GM13977 (cell line): ENCODE results near the gene RANBP1.

Source experiments
- DNase-seq: peaks from one replicate; pipeline ENCODE4 v3.0.0; 2012; ENCODE audit warnings: low spot score
- in situ Hi-C: fragments of 300-500 bp; cut with MboI; formaldehyde crosslinking; loops from one replicate; pipeline ENCODE4 v1.12.0; 2022; ENCODE audit warnings: low sequenced_read_pairs, low pct_unique_long_range_greater_than_20kb, mixed read lengths, inconsistent platforms; ENCODE audit not compliant: unreplicated experiment
- TF ChIP-seq, protein P1 (sequence below): IDR thresholded peaks from 2 replicates; pipeline ENCODE4 v1.5.1; 2012; ENCODE audit warnings: mild to moderate bottlenecking, control low read depth; ENCODE audit not compliant: insufficient read depth; ENCODE audit errors: extremely low read depth, missing control alignments

RANBP1 gene

DNA sequence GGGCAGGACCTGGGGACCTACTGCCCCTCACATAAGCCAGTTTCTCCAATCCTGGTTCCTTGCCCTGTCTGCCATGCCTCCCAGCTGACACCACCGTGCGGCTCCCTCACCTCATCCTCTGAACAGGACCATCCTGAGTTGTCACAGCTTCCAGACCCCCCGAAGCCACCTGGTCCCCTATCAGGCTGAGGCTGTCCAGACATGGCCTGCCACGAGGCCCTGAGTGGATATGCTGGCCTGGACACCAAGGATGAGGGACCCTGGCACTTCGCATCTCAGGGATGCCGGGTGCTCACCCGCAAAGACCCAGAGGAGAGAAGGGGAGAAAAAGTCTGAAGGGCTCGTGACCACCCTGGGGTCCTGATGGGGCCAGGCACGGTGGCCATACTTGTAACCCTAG, 50.8 kb downstream of the RANBP1 start:
- in situ Hi-C loops: no loop called here
- TF ChIP-seq, protein P1, sequence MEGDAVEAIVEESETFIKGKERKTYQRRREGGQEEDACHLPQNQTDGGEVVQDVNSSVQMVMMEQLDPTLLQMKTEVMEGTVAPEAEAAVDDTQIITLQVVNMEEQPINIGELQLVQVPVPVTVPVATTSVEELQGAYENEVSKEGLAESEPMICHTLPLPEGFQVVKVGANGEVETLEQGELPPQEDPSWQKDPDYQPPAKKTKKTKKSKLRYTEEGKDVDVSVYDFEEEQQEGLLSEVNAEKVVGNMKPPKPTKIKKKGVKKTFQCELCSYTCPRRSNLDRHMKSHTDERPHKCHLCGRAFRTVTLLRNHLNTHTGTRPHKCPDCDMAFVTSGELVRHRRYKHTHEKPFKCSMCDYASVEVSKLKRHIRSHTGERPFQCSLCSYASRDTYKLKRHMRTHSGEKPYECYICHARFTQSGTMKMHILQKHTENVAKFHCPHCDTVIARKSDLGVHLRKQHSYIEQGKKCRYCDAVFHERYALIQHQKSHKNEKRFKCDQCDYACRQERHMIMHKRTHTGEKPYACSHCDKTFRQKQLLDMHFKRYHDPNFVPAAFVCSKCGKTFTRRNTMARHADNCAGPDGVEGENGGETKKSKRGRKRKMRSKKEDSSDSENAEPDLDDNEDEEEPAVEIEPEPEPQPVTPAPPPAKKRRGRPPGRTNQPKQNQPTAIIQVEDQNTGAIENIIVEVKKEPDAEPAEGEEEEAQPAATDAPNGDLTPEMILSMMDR: no peak
- no peak for DNase-seq

- DNase-seq: no peak
- in situ Hi-C loops: no loop called here
- TF ChIP-seq, protein P1: no peak
Measured at GRCh38 chr22:20167643-20168322, 51.9 kb downstream of the RANBP1 start.

DNA sequence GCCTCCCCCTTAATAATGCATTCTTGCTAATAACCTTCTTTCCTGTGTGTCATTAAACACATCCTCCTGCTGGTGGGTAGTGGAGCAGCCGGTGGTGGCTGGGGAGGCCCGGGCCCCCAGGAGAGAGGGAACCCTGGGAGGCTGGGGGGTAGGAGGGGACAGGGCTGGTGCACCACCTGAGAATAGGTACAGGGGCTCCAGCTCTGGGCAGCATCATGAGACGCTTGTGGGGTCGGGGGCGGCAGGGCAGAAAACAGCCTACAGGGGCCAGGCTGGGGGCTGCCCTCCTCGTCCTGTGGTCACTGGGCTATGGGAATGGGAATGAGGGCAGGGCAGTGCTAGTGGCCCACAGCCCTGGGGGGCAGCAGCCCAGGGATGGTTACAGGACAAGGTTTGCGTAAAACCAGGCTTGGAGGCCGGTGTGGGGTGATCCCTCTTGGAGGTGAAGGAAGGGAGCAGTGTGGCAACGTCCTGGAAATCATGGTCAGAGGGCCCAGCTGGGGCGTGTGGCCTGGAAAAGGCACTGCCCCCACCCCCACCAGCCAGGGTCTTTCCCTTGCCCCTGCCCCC, 53.4 kb downstream of the RANBP1 start:
- in situ Hi-C loops: no loop called here
- TF ChIP-seq, protein P1: no peak

GRCh38 chr22:20170170-20170569, 54.3 kb downstream of the RANBP1 start:
- in situ Hi-C loops: loop anchor here (10.0 kb wide), 1 partner anchor 65 kb away; no protein-coding TSS in a partner anchor

More for the DNA sequence above, 53.4 kb downstream of the RANBP1 start:
- DNase-seq: no peak

DNA sequence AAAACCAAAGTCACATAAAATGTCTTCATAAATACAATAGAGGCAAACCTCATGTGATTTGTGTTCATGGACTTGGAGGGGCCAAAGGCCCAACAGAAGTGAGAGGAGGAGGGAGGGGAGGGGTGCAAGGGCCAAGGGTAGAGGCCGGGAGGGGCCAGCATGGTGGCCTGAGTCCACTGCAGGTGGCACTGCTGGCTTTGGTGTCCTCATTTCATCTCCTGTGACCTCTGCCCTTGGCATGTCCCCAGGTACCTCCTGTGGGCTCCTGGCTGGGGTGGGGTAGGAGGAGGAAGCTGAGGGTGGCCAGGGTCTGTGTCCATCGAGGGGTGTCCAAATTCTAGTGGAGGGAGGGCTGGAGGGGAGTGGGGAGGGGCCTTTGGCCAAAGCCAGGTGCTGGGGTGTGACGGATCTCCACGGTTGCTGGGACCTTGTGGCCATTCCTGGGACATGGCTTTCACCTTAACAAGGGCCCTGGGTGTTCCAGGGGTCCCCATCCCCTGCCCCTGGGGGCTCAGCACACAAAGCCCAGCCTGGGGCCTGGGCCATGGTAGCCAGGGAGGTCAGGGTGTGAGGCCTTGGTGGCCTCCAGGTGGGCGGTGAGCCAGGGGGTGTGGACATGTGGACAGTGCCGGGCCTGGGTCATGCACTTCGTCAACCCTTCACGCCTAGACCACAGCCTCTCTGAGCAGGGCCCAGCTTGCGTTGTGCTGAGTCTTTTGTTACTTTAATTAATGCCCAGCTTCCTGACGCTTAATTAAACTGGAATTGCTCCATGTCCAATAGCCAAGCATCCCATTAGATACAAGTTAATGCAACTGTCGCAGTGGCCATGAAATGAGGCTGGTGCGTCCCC, 55.6 kb downstream of the RANBP1 start:
- in situ Hi-C loops: loop anchor here (10.0 kb wide), 1 partner anchor 63 kb away; no protein-coding TSS in a partner anchor
- TF ChIP-seq, protein P1: no peak
- no peak for DNase-seq

More at GRCh38 chr22:20170170-20170569, 54.3 kb downstream of the RANBP1 start:
- TF ChIP-seq, protein P1: no peak
- DNase-seq: no peak

- TF ChIP-seq, protein P1: no peak
- in situ Hi-C loops: loop anchor here (10.0 kb wide), 1 partner anchor 63 kb away; no protein-coding TSS in a partner anchor
- DNase-seq: no peak
Measured at GRCh38 chr22:20172141-20172613, 56.3 kb downstream of the RANBP1 start.
